ENCODE results near the gene KNDC1.

DNA sequence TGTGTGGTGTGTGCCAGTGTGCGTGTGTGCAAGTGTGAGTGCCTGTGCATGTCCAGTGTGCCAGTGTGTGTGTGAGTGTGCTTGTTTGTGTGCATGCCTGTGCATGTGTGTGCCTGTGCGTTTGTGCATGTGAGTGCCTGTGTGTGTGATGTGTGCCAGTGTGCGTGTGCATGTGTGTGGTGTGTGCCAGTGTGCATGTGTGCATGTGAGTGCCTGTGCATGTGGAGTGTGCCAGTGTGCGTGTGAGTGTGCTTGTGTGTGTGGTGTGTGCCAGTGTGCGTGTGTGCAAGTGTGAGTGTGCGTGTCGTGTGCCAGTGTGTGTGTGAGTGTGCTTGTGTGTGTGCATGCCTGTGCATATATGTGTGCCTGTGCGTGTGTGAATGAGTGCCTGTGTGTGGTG lies 38.5 kb upstream of the KNDC1 start:
- TF ChIP-seq YY1 (IDR thresholded peaks at IDR 0.05; ENCODE audit: insufficient read depth, insufficient read length) (no peak), ZNF274 (IDR thresholded peaks at IDR 0.05; ENCODE audit: low read depth, low read length) (no peak)
